ENCODE measurements around the gene KIAA0319L. TPM values are rescaled to one million over a fixed set of nuclear protein-coding genes. Genes with fewer than 3 reads are reported as not detected.

Gene KIAA0319L
- total and polyA plus RNA-seq, 8 donors = 13.1 to 146 (median 39.1) TPM

DNA sequence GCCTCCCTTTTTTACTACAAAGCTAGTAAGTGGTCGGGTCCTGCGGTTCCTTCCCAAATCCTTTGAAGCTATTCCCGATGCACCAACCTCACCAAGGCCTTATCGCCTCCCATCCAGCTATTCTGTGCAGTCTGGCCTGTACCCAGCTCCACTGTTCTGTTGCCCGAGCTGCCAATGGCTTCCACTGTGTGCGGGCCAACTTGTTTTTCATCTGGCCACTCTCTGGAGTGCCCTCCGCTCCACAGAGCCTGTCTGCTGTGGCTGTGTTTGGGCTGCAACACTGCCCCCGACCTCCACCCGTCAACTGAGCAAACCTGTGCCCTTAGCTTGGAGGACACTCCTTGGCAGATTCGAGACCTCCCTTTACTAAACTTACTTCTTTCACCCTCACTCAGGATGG lies 125.0 kb downstream of the KIAA0319L start:
- Histone ChIP-seq H3K36me3 (peaks cover 24 to 73% (median 65%) of the 10 kb centered on the region in 4 donors), H3K4me1 (no peaks in the 10 kb centered on the region), H3K9me3 (no peaks in the 10 kb centered on the region), H3K27ac (no peak overlapping the region), H3K4me3 (no peak overlapping the region), H3K27me3 (no peaks in the 10 kb centered on the region)
- no peak for DNase-seq
- 95 to 98% (median 96%) methylated on average over 10 of the region's 10 CpGs for WGBS, 5 donors
- TF ChIP-seq POLR2AphosphoS5 (IDR thresholded peaks at IDR 0.05) = no peak
- TF ChIP-seq, protein P1, sequence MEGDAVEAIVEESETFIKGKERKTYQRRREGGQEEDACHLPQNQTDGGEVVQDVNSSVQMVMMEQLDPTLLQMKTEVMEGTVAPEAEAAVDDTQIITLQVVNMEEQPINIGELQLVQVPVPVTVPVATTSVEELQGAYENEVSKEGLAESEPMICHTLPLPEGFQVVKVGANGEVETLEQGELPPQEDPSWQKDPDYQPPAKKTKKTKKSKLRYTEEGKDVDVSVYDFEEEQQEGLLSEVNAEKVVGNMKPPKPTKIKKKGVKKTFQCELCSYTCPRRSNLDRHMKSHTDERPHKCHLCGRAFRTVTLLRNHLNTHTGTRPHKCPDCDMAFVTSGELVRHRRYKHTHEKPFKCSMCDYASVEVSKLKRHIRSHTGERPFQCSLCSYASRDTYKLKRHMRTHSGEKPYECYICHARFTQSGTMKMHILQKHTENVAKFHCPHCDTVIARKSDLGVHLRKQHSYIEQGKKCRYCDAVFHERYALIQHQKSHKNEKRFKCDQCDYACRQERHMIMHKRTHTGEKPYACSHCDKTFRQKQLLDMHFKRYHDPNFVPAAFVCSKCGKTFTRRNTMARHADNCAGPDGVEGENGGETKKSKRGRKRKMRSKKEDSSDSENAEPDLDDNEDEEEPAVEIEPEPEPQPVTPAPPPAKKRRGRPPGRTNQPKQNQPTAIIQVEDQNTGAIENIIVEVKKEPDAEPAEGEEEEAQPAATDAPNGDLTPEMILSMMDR (IDR thresholded peaks at IDR 0.05) = no peak
- no peak for TF ChIP-seq POLR2A (IDR thresholded peaks at IDR 0.05)
- no peak for TF ChIP-seq EP300 (IDR thresholded peaks at IDR 0.05)
- intact Hi-C loops (cut with DNase I; ENCODE audit: low total_unique reads) = no loop called here

DNA sequence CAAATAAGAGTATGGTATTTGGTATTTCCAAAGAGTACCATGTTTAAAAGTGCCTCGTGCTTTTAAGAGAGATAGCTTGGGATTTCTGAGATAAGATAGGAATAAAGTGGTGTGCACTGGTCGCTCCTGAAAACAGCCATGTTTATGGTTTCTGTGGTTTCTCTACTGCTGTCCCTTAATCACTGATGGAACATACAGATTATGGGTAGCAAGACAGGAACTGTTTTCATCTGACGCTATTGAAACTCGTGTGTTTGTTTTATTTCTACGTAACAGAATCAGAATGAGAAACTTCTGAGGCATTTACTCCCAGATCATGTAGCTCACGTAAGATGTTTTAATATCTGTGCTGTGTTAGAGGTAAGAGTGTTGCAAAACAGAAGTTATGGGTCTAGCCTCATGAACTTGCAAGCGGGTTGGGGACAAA lies 126.0 kb downstream of the KIAA0319L start:
- Histone ChIP-seq H3K4me1 (no peaks in the 10 kb centered on the region), H3K9me3 (no peaks in the 10 kb centered on the region), H3K4me3 (no peak overlapping the region), H3K27me3 (no peaks in the 10 kb centered on the region), H3K27ac (no peak overlapping the region), H3K36me3 (peaks cover 14 to 67% (median 57%) of the 10 kb centered on the region in 4 donors)
- intact Hi-C loops (cut with DNase I; ENCODE audit: low total_unique reads) = no loop called here
- no peak for DNase-seq
- WGBS, 5 donors = 67 to 82% (median 76%) methylated on average over 7 of the region's 7 CpGs
- TF ChIP-seq POLR2AphosphoS5 (IDR thresholded peaks at IDR 0.05) (no peak), POLR2A (IDR thresholded peaks at IDR 0.05) (no peak), EP300 (IDR thresholded peaks at IDR 0.05) (no peak)
- TF ChIP-seq, protein P1 (IDR thresholded peaks at IDR 0.05) = no peak

DNA sequence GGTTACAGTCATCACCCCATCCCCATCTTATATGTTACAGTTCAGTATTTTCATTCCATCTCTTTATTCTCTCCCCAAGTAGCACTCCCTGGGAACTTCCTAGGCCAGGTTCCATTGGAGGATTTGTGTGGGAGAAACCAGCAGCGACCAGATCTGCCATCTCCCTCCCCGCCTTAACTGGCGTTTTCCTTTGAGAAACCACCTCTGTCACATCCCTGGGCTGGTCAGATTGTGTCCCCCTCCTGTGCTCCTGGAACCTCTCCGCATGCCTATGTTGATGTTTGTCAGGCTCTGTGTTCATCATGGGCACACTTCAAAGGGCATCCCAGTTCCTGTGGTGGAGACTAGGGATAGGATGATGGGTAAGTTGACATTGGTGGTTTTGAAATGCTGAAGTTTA lies 126.4 kb downstream of the KIAA0319L start:
- 89 to 99% (median 97%) methylated on average over 4 of the region's 4 CpGs for WGBS, 5 donors
- H3K4me1 ChIP-seq = no peaks in the 10 kb centered on the region
- H3K9me3 ChIP-seq = no peaks in the 10 kb centered on the region
- intact Hi-C loops (cut with DNase I; ENCODE audit: low total_unique reads) = no loop called here
- no peak for TF ChIP-seq POLR2AphosphoS5 (IDR thresholded peaks at IDR 0.05)
- no peak for TF ChIP-seq POLR2A (IDR thresholded peaks at IDR 0.05)
- TF ChIP-seq, protein P1 (IDR thresholded peaks at IDR 0.05) = no peak
- no peak for TF ChIP-seq EP300 (IDR thresholded peaks at IDR 0.05)
- no peak for DNase-seq
- no peaks in the 10 kb centered on the region for H3K27me3 ChIP-seq
- H3K27ac ChIP-seq = no peak overlapping the region
- H3K36me3 ChIP-seq = peaks cover 10 to 62% (median 53%) of the 10 kb centered on the region in 4 donors
- H3K4me3 ChIP-seq = no peak overlapping the region

DNA sequence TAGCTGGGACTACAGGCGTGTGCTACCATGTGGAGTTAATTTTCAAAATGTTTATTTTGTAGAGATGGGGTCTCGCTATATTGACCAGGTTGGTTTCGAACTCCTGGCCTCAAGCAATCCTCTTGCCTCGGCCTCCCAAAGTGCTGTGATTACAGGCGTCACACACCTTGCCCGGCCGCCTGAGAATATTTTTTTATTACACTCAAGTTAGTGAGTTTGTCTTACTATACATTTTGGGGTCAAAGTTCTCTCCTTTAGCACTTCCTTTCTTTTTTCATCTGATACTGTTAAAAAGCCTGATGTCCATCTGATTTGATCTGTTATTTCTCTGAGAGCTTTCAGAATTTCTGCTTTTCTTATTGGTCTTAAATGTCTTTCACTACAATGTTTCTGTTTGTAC lies 128.8 kb downstream of the KIAA0319L start:
- WGBS, 5 donors = 90 to 96% (median 93%) methylated on average over 7 of the region's 7 CpGs
- H3K36me3 ChIP-seq = peaks cover 0 to 51% (median 39%) of the 10 kb centered on the region in 4 donors
- no peaks in the 10 kb centered on the region for H3K27me3 ChIP-seq
- H3K9me3 ChIP-seq = no peaks in the 10 kb centered on the region
- no peaks in the 10 kb centered on the region for H3K4me1 ChIP-seq
- H3K27ac ChIP-seq = no peak overlapping the region
- intact Hi-C loops (cut with DNase I; ENCODE audit: low total_unique reads) = no loop called here
- TF ChIP-seq POLR2A (IDR thresholded peaks at IDR 0.05) (no peak), POLR2AphosphoS5 (IDR thresholded peaks at IDR 0.05) (no peak), EP300 (IDR thresholded peaks at IDR 0.05) (no peak)
- TF ChIP-seq, protein P1 (IDR thresholded peaks at IDR 0.05) = no peak
- H3K4me3 ChIP-seq = no peak overlapping the region
- DNase-seq = no peak

All from stomach (tissue), 9 donors.